ENCODE data around the gene SLC43A2.

GRCh38 chr17:1539811-1540210, 88.8 kb downstream of the SLC43A2 start:
- TF ChIP-seq POLR2A (IDR thresholded peaks at IDR 0.05; ENCODE audit: low read depth, low read length), result no peak
- TF ChIP-seq POLR2AphosphoS5 (IDR thresholded peaks at IDR 0.05; ENCODE audit: low read depth, low read length), result no peak
